Measurements from ENCODE around the gene HIF3A.

HIF3A gene

GRCh38 chr19:46383171-46383815 lies 86.5 kb downstream of the HIF3A start:
- DNase-seq (ENCODE audit: low spot score in 2 of 2) (no peak), ATAC-seq (ENCODE audit: low read depth) (no peak)
- H3K9me3 Mint-ChIP-seq: no peaks in the 10 kb centered on the region
- H3K27ac Mint-ChIP-seq: no peak overlapping the region
- H3K4me1 Mint-ChIP-seq: no peaks in the 10 kb centered on the region
- no peak overlapping the region for H3K4me3 Mint-ChIP-seq
- H3K36me3 Mint-ChIP-seq: peaks cover 50% of the 10 kb centered on the region
- no peaks in the 10 kb centered on the region for H3K27me3 Mint-ChIP-seq

- H3K9me3 Mint-ChIP-seq: no peaks in the 10 kb centered on the region
- no peaks in the 10 kb centered on the region for H3K27me3 Mint-ChIP-seq
- H3K4me3 Mint-ChIP-seq: no peak overlapping the region
- H3K4me1 Mint-ChIP-seq: no peaks in the 10 kb centered on the region
- H3K36me3 Mint-ChIP-seq: peaks cover 52% of the 10 kb centered on the region
- ATAC-seq (ENCODE audit: low read depth): no peak
- DNase-seq (ENCODE audit: low spot score in 2 of 2): no peak
- no peak overlapping the region for H3K27ac Mint-ChIP-seq
Measured at GRCh38 chr19:46383846-46384245, 87.0 kb downstream of the HIF3A start.

DNA sequence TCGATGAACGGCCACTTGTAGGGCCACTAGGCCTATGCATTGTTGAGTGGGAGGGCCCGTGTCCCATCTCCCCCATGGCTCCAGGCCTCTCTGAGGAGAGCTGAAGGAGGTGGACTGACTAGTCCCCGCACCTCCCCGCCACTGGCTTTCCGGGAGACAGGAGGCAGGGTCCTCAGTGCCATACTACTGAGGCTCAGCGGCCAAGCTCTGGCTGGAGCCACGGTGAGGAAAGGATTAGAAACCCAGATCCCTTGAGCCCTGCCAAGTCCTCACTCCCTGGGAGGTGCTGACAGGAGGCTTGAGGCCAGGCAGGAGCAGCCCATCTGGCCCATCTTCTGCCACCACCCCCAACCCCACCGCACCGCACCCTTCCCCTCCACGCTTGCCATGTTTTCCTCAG lies 87.6 kb downstream of the HIF3A start:
- Mint-ChIP-seq H3K36me3 (peaks cover 53% of the 10 kb centered on the region), H3K9me3 (no peaks in the 10 kb centered on the region), H3K4me3 (no peak overlapping the region), H3K4me1 (no peaks in the 10 kb centered on the region), H3K27me3 (no peaks in the 10 kb centered on the region), H3K27ac (no peak overlapping the region)
- DNase-seq (ENCODE audit: low spot score in 2 of 2) (no peak), ATAC-seq (ENCODE audit: low read depth) (no peak)

GRCh38 chr19:46385636-46386035 lies 88.8 kb downstream of the HIF3A start:
- ATAC-seq (ENCODE audit: low read depth) (no peak), DNase-seq (ENCODE audit: low spot score in 2 of 2) (no peak)
- no peaks in the 10 kb centered on the region for H3K9me3 Mint-ChIP-seq
- H3K27me3 Mint-ChIP-seq: no peaks in the 10 kb centered on the region
- no peak overlapping the region for H3K4me3 Mint-ChIP-seq
- H3K36me3 Mint-ChIP-seq: peaks cover 53% of the 10 kb centered on the region
- no peak overlapping the region for H3K27ac Mint-ChIP-seq
- no peaks in the 10 kb centered on the region for H3K4me1 Mint-ChIP-seq

DNA sequence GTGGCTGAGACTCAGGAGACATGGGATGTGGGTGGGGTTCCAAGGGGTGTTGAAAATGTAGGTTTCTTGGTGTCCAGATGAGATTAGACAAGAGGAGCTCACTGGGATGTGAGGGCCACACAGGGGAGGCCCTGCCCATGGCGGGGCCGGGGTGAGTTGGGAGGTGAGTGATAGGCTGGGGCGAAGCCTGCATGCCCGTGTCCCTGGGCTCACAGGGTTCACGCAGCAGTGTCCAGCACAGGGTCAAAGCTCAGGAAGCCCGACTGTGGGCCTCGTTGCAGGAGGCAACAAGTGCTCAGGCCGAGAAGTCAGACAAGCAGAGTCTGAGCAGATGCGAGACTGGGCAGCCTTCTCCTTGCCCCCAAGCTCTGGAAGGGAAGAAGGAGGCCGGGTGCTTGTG lies 89.3 kb downstream of the HIF3A start:
- Mint-ChIP-seq H3K36me3 (peaks cover 50% of the 10 kb centered on the region), H3K27ac (no peak overlapping the region)

GRCh38 chr19:46386996-46387712 lies 90.3 kb downstream of the HIF3A start:
- ATAC-seq (ENCODE audit: low read depth): no peak

More for the DNA sequence above, 89.3 kb downstream of the HIF3A start:
- Mint-ChIP-seq H3K27me3 (no peaks in the 10 kb centered on the region), H3K4me3 (no peak overlapping the region), H3K4me1 (no peaks in the 10 kb centered on the region), H3K9me3 (no peaks in the 10 kb centered on the region)
- DNase-seq (ENCODE audit: low spot score in 2 of 2): no peak
- ATAC-seq (ENCODE audit: low read depth): no peak

GRCh38 chr19:46387713-46388130 lies 90.9 kb downstream of the HIF3A start:
- ATAC-seq (ENCODE audit: low read depth) (no peak), DNase-seq (ENCODE audit: low spot score in 2 of 2) (no peak)
- Mint-ChIP-seq H3K4me1 (no peaks in the 10 kb centered on the region), H3K27ac (no peak overlapping the region), H3K9me3 (no peaks in the 10 kb centered on the region), H3K36me3 (peaks cover 46% of the 10 kb centered on the region), H3K27me3 (no peaks in the 10 kb centered on the region), H3K4me3 (no peak overlapping the region)

More at GRCh38 chr19:46386996-46387712, 90.3 kb downstream of the HIF3A start:
- DNase-seq (ENCODE audit: low spot score in 2 of 2): no peak
- no peaks in the 10 kb centered on the region for H3K9me3 Mint-ChIP-seq
- no peaks in the 10 kb centered on the region for H3K27me3 Mint-ChIP-seq
- peaks cover 49% of the 10 kb centered on the region for H3K36me3 Mint-ChIP-seq
- no peaks in the 10 kb centered on the region for H3K4me1 Mint-ChIP-seq
- no peak overlapping the region for H3K27ac Mint-ChIP-seq
- no peak overlapping the region for H3K4me3 Mint-ChIP-seq

GRCh38 chr19:46388311-46389095 lies 91.7 kb downstream of the HIF3A start:
- DNase-seq (ENCODE audit: low spot score in 2 of 2) (no peak), ATAC-seq (ENCODE audit: low read depth) (no peak)
- no peak overlapping the region for H3K27ac Mint-ChIP-seq
- no peaks in the 10 kb centered on the region for H3K4me1 Mint-ChIP-seq
- no peaks in the 10 kb centered on the region for H3K9me3 Mint-ChIP-seq
- H3K36me3 Mint-ChIP-seq: peaks cover 41% of the 10 kb centered on the region
- H3K27me3 Mint-ChIP-seq: no peaks in the 10 kb centered on the region
- no peak overlapping the region for H3K4me3 Mint-ChIP-seq

DNA sequence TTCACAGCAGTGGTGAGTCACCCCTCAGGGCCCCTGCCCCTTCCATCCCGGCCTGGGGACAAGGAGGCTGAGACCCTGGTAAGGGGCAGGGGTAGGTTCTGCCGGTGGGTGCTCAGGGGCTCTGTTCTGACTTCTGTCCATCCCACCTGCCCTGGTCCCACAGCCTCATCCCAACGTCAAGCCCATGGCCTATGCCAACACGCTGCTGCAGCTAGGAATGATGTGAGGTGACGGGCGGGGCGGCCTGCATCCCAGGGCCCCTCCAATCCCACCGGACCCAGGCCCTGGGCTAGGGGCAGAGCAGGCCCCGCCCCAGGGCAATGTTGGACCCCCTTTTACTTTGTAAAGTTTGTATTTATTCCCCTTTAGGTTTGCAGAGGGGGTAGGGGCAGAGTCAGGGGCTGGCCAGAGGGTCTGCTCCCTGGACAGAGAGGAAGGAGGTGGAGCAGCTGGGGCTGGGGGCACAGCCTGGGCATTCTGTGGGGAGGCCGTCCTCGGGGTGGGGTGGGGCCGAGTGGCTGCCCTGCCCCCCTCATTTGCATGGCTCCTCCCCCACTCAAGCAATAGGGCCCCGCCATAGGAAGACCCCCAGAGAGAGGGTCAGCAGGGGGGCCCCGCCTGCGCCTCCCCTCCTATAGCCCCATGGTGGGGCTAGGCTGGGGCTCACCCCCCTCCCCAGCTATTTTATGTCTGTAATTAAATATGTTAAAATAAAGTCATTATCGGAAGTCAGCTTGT lies 93.4 kb downstream of the HIF3A start:
- H3K4me3 Mint-ChIP-seq: no peak overlapping the region
- no peak for ATAC-seq (ENCODE audit: low read depth)
- no peaks in the 10 kb centered on the region for H3K4me1 Mint-ChIP-seq
- H3K36me3 Mint-ChIP-seq: peaks cover 32% of the 10 kb centered on the region
- no peaks in the 10 kb centered on the region for H3K27me3 Mint-ChIP-seq
- no peak overlapping the region for H3K27ac Mint-ChIP-seq
- no peaks in the 10 kb centered on the region for H3K9me3 Mint-ChIP-seq
- DNase-seq (ENCODE audit: low spot score in 2 of 2): no peak

DNA sequence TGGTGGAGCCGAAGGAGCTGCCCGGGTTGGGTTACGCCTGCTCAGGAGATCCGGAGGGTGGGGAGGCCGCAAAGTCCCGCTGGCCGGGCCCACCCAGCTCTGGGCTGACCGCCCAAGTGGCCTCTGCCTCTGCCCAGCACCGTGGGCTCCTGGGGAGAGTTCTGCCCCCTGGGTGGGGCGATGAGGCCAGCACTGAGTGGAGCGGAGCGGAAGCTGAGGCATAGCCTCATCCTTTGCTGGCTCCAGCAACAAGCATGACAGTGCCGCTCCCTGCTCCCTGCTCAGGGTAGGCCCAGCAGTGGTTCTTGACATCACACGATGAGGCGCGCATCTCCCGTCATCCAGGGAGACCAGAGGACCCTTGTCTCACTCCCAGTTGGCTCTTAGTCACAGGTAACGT lies 94.0 kb downstream of the HIF3A start:
- Mint-ChIP-seq H3K4me3 (no peak overlapping the region), H3K27ac (no peak overlapping the region), H3K27me3 (no peaks in the 10 kb centered on the region), H3K4me1 (no peaks in the 10 kb centered on the region), H3K36me3 (peaks cover 31% of the 10 kb centered on the region), H3K9me3 (no peaks in the 10 kb centered on the region)
- DNase-seq (ENCODE audit: low spot score in 2 of 2) (no peak), ATAC-seq (ENCODE audit: low read depth) (no peak)

- no peak overlapping the region for H3K27ac Mint-ChIP-seq
- H3K4me1 Mint-ChIP-seq: no peaks in the 10 kb centered on the region
- DNase-seq (ENCODE audit: low spot score in 2 of 2) (no peak), ATAC-seq (ENCODE audit: low read depth) (no peak)
- H3K9me3 Mint-ChIP-seq: no peaks in the 10 kb centered on the region
- H3K27me3 Mint-ChIP-seq: no peaks in the 10 kb centered on the region
- H3K36me3 Mint-ChIP-seq: peaks cover 28% of the 10 kb centered on the region
- H3K4me3 Mint-ChIP-seq: no peak overlapping the region
Measured at GRCh38 chr19:46391296-46392251, 94.7 kb downstream of the HIF3A start.

GRCh38 chr19:46392252-46392801 lies 95.5 kb downstream of the HIF3A start:
- no peaks in the 10 kb centered on the region for H3K27me3 Mint-ChIP-seq
- DNase-seq (ENCODE audit: low spot score in 2 of 2): no peak
- H3K36me3 Mint-ChIP-seq: peaks cover 23% of the 10 kb centered on the region
- H3K4me1 Mint-ChIP-seq: no peaks in the 10 kb centered on the region
- no peak for ATAC-seq (ENCODE audit: low read depth)
- H3K9me3 Mint-ChIP-seq: no peaks in the 10 kb centered on the region
- no peak overlapping the region for H3K4me3 Mint-ChIP-seq
- H3K27ac Mint-ChIP-seq: no peak overlapping the region

- no peak for DNase-seq (ENCODE audit: low spot score in 2 of 2)
- no peaks in the 10 kb centered on the region for H3K27me3 Mint-ChIP-seq
- ATAC-seq (ENCODE audit: low read depth): no peak
- H3K27ac Mint-ChIP-seq: no peak overlapping the region
- no peak overlapping the region for H3K4me3 Mint-ChIP-seq
- no peaks in the 10 kb centered on the region for H3K4me1 Mint-ChIP-seq
- H3K9me3 Mint-ChIP-seq: no peaks in the 10 kb centered on the region
- H3K36me3 Mint-ChIP-seq: peaks cover 20% of the 10 kb centered on the region
Measured at GRCh38 chr19:46392837-46393236, 96.0 kb downstream of the HIF3A start.

All from memory B cell (primary cell).